ENCODE data around the gene CDC42BPB. TPM values are rescaled to one million over a fixed set of nuclear protein-coding genes. Genes with fewer than 3 reads are reported as not detected.

Gene CDC42BPB
- total and polyA plus RNA-seq, 2 of the 13 experiments (the other 11 are each of a cell fraction or from before 2014, with no cell fraction given) = 19.7 to 32.3 TPM

DNA sequence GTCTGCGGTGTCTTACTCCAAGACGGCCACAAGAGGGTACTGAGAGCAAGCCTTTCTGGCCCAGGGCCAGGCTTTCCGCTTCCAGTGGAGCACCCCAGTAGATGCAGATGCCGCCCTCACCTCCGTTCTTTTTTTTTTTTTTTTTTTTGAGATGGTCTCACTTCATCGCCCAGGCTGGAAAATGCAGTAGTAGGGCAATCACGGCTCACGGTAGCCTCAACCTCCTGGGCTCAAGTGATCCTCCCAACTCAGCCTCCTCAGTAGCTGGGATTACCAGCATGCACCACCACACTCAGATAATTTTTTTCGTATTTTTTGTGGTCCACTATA lies 21.0 kb upstream of the CDC42BPB start:
- CTCF ChIA-PET (ENCODE audit: low intra/inter-chr PET ratio, low total read pairs) = interaction anchor here (1.3 to 2.0 kb wide), 3 partner anchors 13 to 215 kb away, joined by 4 to 8 read pairs (median 6); no protein-coding TSS in a partner anchor
- Histone ChIP-seq H3K27ac (ENCODE audit: extremely low read length, insufficient read depth, low read length) (no peak overlapping the region), H3K36me3 (replicated peaks in 1 of 2; ENCODE audit: control insufficient read depth in 1 of 2, insufficient read depth in 2 of 2, low read length in 2 of 2) (no peaks in the 10 kb centered on the region), H3K9ac (ENCODE audit: insufficient read depth, low read depth, low read length) (no peak overlapping the region), H3K4me2 (ENCODE audit: low read depth, low read length) (no peak overlapping the region), H2AFZ (ENCODE audit: low read length) (no peak overlapping the region), H4K20me1 (ENCODE audit: insufficient read depth, low read length) (no peaks in the 10 kb centered on the region), H3K4me1 (ENCODE audit: insufficient read depth, low read length) (peaks cover 35% of the 10 kb centered on the region), H3K27me3 (ENCODE audit: control insufficient read depth in 1 of 2, insufficient read depth in 2 of 2, low read length in 2 of 2) (peaks cover 2 to 32% of the 10 kb centered on the region in 2 experiments; a peak in 3 of 5 replicates), H3K79me2 (ENCODE audit: insufficient read depth, low read length) (no peaks in the 10 kb centered on the region), H3K4me3 (replicated peaks in 1 of 3; ENCODE audit: insufficient read depth in 1 of 3, low read depth in 2 of 3, low read length in 3 of 3) (no peak overlapping the region), H3K9me3 (ENCODE audit: low read length) (no peaks in the 10 kb centered on the region)
- POLR2A ChIA-PET = no interaction called here
- FAIRE-seq (peak; percentile 90), DNase-seq (ENCODE audit: low spot score) (peak; percentile 73), ATAC-seq (peak; percentile 34)
- no TSS peak for BruUV-seq (replicated peaks)
- in situ Hi-C loops (cut with HindIII; ENCODE audit: extremely low pct_ligation_motif_present, low pct_unique_long_range_greater_than_20kb) (loop anchor here (5.0 kb wide), 1 partner anchor 214 kb away; no protein-coding TSS in a partner anchor), intact Hi-C loops (cut with micrococcal nuclease; ENCODE audit: unreplicated experiment) (loop anchor here (1.0 kb wide), 1 partner anchor 214 kb away; no protein-coding TSS in a partner anchor)
- 3% methylated on average over 9 of the region's 9 CpGs for WGBS (ENCODE audit: low lambda C conversion rate)
- TF ChIP-seq STAG1 (CRISPR knock-in tag; IDR thresholded peaks at IDR 0.05) (peak; percentile 88), ZNF773 (CRISPR knock-in tag; IDR thresholded peaks at IDR 0.05; ENCODE audit: borderline replicate concordance) (no peak), ZNF30 (CRISPR knock-in tag; IDR thresholded peaks at IDR 0.05) (no peak), KDM5A (IDR thresholded peaks at IDR 0.05; ENCODE audit: borderline replicate concordance, low read length) (no peak), NR2F2 (IDR thresholded peaks at IDR 0.05; ENCODE audit: borderline replicate concordance, low read depth) (no peak), JUND (CRISPR knock-in tag; IDR thresholded peaks at IDR 0.05) (no peak), SP140L (CRISPR knock-in tag; IDR thresholded peaks at IDR 0.05; ENCODE audit: borderline replicate concordance) (no peak), XRCC5 (optimal IDR thresholded peaks at IDR 0.05; ENCODE audit: low read length) (peak; percentile 79), ZNF225 (CRISPR knock-in tag; IDR thresholded peaks at IDR 0.05) (no peak), HOXA9 (CRISPR knock-in tag; IDR thresholded peaks at IDR 0.05; ENCODE audit: borderline replicate concordance) (no peak), ZNF234 (CRISPR knock-in tag; conservative IDR thresholded peaks at IDR 0.05) (no peak), FOXJ3 (CRISPR knock-in tag; IDR thresholded peaks at IDR 0.05; ENCODE audit: borderline replicate concordance) (no peak), MBNL3 (CRISPR knock-in tag; conservative IDR thresholded peaks at IDR 0.05) (no peak)
- TF ChIP-seq, protein P1, sequence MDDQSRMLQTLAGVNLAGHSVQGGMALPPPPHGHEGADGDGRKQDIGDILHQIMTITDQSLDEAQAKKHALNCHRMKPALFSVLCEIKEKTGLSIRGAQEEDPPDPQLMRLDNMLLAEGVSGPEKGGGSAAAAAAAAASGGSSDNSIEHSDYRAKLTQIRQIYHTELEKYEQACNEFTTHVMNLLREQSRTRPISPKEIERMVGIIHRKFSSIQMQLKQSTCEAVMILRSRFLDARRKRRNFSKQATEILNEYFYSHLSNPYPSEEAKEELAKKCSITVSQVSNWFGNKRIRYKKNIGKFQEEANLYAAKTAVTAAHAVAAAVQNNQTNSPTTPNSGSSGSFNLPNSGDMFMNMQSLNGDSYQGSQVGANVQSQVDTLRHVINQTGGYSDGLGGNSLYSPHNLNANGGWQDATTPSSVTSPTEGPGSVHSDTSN (CRISPR knock-in tag; IDR thresholded peaks at IDR 0.05; ENCODE audit: borderline replicate concordance) = no peak
- TF ChIP-seq, protein P2, sequence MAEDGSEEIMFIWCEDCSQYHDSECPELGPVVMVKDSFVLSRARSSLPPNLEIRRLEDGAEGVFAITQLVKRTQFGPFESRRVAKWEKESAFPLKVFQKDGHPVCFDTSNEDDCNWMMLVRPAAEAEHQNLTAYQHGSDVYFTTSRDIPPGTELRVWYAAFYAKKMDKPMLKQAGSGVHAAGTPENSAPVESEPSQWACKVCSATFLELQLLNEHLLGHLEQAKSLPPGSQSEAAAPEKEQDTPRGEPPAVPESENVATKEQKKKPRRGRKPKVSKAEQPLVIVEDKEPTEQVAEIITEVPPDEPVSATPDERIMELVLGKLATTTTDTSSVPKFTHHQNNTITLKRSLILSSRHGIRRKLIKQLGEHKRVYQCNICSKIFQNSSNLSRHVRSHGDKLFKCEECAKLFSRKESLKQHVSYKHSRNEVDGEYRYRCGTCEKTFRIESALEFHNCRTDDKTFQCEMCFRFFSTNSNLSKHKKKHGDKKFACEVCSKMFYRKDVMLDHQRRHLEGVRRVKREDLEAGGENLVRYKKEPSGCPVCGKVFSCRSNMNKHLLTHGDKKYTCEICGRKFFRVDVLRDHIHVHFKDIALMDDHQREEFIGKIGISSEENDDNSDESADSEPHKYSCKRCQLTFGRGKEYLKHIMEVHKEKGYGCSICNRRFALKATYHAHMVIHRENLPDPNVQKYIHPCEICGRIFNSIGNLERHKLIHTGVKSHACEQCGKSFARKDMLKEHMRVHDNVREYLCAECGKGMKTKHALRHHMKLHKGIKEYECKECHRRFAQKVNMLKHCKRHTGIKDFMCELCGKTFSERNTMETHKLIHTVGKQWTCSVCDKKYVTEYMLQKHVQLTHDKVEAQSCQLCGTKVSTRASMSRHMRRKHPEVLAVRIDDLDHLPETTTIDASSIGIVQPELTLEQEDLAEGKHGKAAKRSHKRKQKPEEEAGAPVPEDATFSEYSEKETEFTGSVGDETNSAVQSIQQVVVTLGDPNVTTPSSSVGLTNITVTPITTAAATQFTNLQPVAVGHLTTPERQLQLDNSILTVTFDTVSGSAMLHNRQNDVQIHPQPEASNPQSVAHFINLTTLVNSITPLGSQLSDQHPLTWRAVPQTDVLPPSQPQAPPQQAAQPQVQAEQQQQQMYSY (CRISPR knock-in tag; IDR thresholded peaks at IDR 0.05) = no peak
- TF ChIP-seq, protein P3, sequence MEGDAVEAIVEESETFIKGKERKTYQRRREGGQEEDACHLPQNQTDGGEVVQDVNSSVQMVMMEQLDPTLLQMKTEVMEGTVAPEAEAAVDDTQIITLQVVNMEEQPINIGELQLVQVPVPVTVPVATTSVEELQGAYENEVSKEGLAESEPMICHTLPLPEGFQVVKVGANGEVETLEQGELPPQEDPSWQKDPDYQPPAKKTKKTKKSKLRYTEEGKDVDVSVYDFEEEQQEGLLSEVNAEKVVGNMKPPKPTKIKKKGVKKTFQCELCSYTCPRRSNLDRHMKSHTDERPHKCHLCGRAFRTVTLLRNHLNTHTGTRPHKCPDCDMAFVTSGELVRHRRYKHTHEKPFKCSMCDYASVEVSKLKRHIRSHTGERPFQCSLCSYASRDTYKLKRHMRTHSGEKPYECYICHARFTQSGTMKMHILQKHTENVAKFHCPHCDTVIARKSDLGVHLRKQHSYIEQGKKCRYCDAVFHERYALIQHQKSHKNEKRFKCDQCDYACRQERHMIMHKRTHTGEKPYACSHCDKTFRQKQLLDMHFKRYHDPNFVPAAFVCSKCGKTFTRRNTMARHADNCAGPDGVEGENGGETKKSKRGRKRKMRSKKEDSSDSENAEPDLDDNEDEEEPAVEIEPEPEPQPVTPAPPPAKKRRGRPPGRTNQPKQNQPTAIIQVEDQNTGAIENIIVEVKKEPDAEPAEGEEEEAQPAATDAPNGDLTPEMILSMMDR (CRISPR knock-in tag; IDR thresholded peaks at IDR 0.05) = peak; percentile 92
- TF ChIP-seq, protein P4, sequence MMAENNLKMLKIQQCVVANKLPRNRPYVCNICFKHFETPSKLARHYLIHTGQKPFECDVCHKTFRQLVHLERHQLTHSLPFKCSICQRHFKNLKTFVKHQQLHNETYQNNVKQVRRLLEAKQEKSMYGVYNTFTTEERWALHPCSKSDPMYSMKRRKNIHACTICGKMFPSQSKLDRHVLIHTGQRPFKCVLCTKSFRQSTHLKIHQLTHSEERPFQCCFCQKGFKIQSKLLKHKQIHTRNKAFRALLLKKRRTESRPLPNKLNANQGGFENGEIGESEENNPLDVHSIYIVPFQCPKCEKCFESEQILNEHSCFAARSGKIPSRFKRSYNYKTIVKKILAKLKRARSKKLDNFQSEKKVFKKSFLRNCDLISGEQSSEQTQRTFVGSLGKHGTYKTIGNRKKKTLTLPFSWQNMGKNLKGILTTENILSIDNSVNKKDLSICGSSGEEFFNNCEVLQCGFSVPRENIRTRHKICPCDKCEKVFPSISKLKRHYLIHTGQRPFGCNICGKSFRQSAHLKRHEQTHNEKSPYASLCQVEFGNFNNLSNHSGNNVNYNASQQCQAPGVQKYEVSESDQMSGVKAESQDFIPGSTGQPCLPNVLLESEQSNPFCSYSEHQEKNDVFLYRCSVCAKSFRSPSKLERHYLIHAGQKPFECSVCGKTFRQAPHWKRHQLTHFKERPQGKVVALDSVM (CRISPR knock-in tag; IDR thresholded peaks at IDR 0.05) = peak; percentile 65
